HUES48 (cell line): ENCODE results near the gene GNG14.
"Not testable (repeated sequence)": the region's sequence is repeated elsewhere in the genome, so short reads cannot be mapped to it uniquely, and the experiment has no call there.

Experiments used
- H3K27ac ChIP-seq: one replicate; pipeline ENCODE4 v1.7.0; 2013; ENCODE audit warnings: low read depth, low read length, inconsistent platforms
- H3K27me3 ChIP-seq: 2 replicates; pipeline ENCODE4 v1.6.1; 2013; ENCODE audit warnings: mild to moderate bottlenecking, low read length; ENCODE audit not compliant: control insufficient read depth, insufficient read depth
- H3K36me3 ChIP-seq: 2 replicates; pipeline ENCODE4 v1.6.1; 2013; ENCODE audit warnings: low read length; ENCODE audit not compliant: control insufficient read depth, insufficient read depth
- H3K4me1 ChIP-seq: 2 replicates; pipeline ENCODE4 v1.6.1; 2013; ENCODE audit warnings: mild to moderate bottlenecking, low read length; ENCODE audit not compliant: control insufficient read depth, insufficient read depth
- H3K4me3 ChIP-seq: 2 replicates; pipeline ENCODE4 v1.5.1; 2013; ENCODE audit warnings: mild to moderate bottlenecking, low read depth, low read length
- H3K9ac ChIP-seq: 2 replicates; pipeline ENCODE4 v1.6.1; 2013; ENCODE audit warnings: mild to moderate bottlenecking, low read depth, low read length, moderate library complexity
- H3K9me3 ChIP-seq: 2 replicates; pipeline ENCODE4 v1.6.1; 2013; ENCODE audit warnings: low read length; ENCODE audit not compliant: control insufficient read depth, insufficient read depth

GNG14 gene

DNA sequence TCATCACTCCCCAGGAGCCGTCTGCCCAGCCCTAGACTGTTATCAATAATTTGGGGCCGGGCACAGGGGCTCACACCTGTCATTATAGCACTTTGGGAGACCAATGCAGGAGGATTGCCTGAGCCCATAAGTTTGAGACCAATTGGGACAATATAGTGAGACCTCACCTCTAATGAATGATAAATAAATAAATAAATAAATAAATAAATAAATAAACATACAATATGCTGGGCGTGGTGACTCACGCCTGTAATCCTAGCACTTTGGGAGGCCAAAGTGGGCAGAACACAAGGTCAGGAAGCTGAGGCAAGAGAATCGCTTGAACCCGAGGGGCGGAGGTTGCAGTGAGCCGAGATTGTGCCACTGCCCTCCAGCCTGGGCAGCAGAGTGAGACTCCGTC is 25.5 kb downstream of the GNG14 start:
- not testable (repeated sequence) for H3K9me3 ChIP-seq, H3K4me3 ChIP-seq, H3K4me1 ChIP-seq, H3K27me3 ChIP-seq, H3K9ac ChIP-seq, H3K27ac ChIP-seq
- H3K36me3 ChIP-seq: peaks cover 95% of the 10 kb centered on the region

GRCh38 chr19:12715102-12715501 is 27.3 kb downstream of the GNG14 start:
- no peaks in the 10 kb centered on the region for H3K27me3 ChIP-seq
- H3K27ac ChIP-seq: no peak overlapping the region
- peaks cover 92% of the 10 kb centered on the region for H3K36me3 ChIP-seq
- no peaks in the 10 kb centered on the region for H3K4me1 ChIP-seq
- no peak overlapping the region for H3K4me3 ChIP-seq
- no peak overlapping the region for H3K9ac ChIP-seq
- no peaks in the 10 kb centered on the region for H3K9me3 ChIP-seq

- H3K27me3 ChIP-seq: no peaks in the 10 kb centered on the region
- no peaks in the 10 kb centered on the region for H3K9me3 ChIP-seq
- no peak overlapping the region for H3K27ac ChIP-seq
- H3K36me3 ChIP-seq: peaks cover 84% of the 10 kb centered on the region
- H3K4me1 ChIP-seq: no peaks in the 10 kb centered on the region
- no peak overlapping the region for H3K4me3 ChIP-seq
- H3K9ac ChIP-seq: no peak overlapping the region
Observed at GRCh38 chr19:12715929-12716328, 28.1 kb downstream of the GNG14 start.

- Histone ChIP-seq H3K36me3 (peaks cover 43% of the 10 kb centered on the region), H3K9me3 (no peaks in the 10 kb centered on the region), H3K9ac (no peak overlapping the region), H3K27me3 (no peaks in the 10 kb centered on the region), H3K4me3 (peak overlapping the region; percentile 95), H3K27ac (no peak overlapping the region), H3K4me1 (no peaks in the 10 kb centered on the region)
Observed at GRCh38 chr19:12720296-12720695, 32.5 kb downstream of the GNG14 start.

DNA sequence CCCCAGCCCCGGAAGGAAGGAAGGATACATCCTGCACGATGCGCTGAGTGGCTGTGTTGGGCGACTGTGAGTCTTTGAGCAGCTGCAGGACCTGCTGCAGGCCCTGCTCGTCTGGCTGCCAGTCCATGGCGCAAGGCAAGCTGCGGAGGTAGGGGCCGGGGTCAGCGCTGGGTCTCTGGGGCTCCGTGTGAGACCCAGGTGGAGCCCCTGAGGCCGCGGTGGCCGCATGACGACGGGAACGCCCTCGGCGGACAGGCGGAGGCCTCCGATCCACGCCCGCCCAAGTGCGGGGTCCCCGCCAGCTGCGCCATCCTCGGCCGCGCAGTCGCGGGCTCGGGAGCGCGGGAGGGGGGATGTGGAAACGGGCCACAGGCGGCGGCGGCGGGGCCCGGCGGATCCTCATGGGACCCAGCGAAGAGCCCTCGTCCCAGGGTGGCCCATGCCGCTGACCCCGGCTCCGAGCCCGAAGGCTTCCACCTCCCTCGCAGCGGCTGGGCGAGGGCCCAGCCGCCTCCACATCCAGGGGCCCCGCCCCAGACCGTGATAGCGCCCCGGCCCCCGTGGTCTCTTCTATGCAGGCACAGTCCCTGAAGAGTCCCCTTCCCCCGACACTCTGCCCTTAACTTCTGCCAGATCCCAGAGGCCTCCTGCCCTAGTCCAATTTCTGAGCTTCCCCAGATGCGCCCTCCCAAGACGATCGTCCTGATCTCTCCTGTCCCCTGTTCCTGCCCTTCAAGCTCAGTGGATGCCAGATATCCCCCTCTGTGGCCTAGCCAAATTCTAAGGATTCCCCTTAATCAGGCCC is 33.3 kb downstream of the GNG14 start:
- Histone ChIP-seq H3K4me3 (peak overlapping the region; percentile 95), H3K36me3 (peaks cover 35% of the 10 kb centered on the region), H3K27ac (peak overlapping the region; percentile 97), H3K9ac (peak overlapping the region; percentile 39), H3K9me3 (no peaks in the 10 kb centered on the region), H3K4me1 (no peaks in the 10 kb centered on the region), H3K27me3 (no peaks in the 10 kb centered on the region)

DNA sequence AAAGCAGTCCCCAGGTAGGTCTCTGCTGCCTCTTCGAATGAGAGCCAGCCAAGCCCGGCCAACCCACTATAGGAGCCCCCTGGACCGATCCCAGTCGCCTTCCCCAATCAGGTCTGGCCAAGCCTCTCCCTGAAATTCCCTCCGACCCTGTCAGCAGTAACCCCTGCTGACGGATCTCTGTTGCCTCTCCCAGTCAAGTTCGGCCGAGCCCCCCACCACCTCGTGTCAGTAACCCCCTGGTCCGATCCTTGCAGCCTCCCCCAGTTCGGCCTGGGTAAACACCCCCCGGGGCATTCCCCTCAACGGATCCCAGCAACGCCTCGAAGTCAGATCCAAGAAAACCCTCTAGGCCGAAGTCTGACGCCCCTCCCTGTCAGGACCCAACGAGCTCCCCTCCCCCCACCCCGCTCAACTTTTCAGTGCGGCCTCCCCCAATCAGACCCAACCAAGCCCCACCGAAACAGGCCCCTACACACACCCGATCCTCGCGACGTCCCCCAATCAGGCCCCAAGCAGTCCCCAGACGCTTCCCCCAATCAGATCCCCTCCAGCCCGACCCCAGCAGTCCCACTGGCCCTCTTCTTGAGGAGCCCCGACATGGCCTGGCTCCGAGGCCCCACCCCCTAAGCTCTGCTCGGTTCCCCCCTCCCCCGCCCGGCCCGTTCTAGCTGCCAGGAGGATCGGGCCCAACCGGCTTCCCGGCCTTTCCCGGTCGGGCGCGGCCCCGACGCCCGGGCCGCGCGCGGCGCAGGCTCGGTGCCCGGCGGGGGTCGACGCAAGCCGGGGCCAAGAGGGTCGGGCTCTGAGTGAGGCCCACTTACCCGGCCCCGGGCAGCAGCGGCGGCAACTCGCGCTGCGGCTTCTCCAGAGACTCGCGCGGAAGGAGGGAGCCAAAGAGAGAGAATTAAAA is 34.1 kb downstream of the GNG14 start:
- Histone ChIP-seq H3K27ac (peak overlapping the region; percentile 97), H3K27me3 (no peaks in the 10 kb centered on the region), H3K36me3 (peaks cover 28% of the 10 kb centered on the region), H3K9ac (peak overlapping the region; percentile 69), H3K9me3 (no peaks in the 10 kb centered on the region), H3K4me3 (peak overlapping the region; percentile 95), H3K4me1 (peaks cover 2% of the 10 kb centered on the region; the same call in 1 of the 2 replicates)

DNA sequence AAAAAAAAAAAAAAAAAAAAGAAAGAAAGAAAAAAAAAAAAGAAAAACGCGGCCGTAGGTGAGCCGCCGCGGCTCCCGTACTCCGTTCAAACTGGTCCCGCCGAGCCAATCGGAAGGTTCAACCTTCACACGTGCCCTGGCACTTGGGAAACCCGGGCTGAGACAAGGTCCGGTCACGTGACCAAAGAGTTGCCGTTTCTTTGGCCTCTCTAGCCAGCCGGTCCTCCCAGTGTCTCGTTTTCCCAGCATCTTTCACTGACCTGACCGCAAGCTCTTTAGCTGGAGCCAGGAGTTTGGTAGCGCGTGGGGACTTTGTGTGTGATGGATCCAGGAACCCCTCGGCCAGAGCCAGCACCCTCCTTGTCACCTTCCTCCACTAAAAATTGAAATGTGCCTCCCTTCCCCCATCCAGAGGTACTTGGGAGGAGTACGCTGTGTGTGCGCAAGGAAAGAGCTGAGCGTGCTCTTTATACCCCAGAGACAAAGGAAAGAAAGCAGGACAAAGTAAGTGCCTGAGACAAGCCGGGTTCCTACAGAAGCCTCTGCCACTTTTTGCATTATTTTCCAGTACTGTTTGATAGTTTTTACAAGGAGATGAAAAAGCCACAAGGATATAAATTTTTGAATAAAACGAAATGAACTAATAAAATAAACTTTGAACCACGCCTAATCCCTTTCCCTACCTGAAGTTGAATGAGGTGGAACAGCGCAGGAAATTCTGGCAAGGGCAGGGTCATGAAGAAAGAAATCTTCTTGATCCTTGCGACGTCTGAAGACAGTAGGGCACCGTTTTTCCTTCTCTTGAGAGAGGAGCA is 35.0 kb downstream of the GNG14 start:
- Histone ChIP-seq H3K4me3 (peak overlapping the region; percentile 95), H3K27ac (peak overlapping the region; percentile 97), H3K9me3 (no peaks in the 10 kb centered on the region), H3K4me1 (peaks cover 4% of the 10 kb centered on the region; the same call in 1 of the 2 replicates), H3K36me3 (peaks cover 19% of the 10 kb centered on the region), H3K9ac (peak overlapping the region; percentile 69), H3K27me3 (no peaks in the 10 kb centered on the region)

DNA sequence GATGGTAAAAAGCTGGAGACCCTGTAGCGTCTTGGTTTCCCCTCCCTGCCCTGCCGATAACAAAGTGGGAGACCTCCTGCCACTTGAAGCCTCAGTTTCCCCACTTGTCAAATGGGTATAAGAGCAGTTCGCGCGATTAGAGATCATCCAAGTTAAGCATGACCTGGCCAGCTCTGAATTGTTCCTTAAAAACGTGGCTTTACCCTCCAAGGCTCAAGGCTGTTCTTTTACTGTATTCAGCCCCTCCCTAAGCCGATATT is 35.5 kb downstream of the GNG14 start:
- no peaks in the 10 kb centered on the region for H3K9me3 ChIP-seq
- H3K36me3 ChIP-seq: peaks cover 14% of the 10 kb centered on the region
- H3K27me3 ChIP-seq: no peaks in the 10 kb centered on the region
- peak overlapping the region; percentile 95 for H3K4me3 ChIP-seq
- peaks cover 4% of the 10 kb centered on the region; the same call in 1 of the 2 replicates for H3K4me1 ChIP-seq
- peak overlapping the region; percentile 69 for H3K9ac ChIP-seq
- peak overlapping the region; percentile 97 for H3K27ac ChIP-seq

- peak within 1 kb of the TSS; percentile 97 for H3K27ac ChIP-seq
- H3K9me3 ChIP-seq: no peaks in the 10 kb centered on the region
- peaks cover 11% of the 10 kb centered on the region for H3K36me3 ChIP-seq
- no peaks in the 10 kb centered on the region for H3K27me3 ChIP-seq
- peaks cover 4% of the 10 kb centered on the region; the same call in 1 of the 2 replicates for H3K4me1 ChIP-seq
- H3K9ac ChIP-seq: peak within 1 kb of the TSS; percentile 69
- H3K4me3 ChIP-seq: peak within 1 kb of the TSS; percentile 95
Observed at GRCh38 chr19:12723641-12724426, 36.0 kb downstream of the GNG14 start, which contains the start of gene TNPO2. Gene TNPO2, minus strand, starts transcription at chr19:12723932. Its CDS starts 2,955 bp downstream, at chr19:12720977.

DNA sequence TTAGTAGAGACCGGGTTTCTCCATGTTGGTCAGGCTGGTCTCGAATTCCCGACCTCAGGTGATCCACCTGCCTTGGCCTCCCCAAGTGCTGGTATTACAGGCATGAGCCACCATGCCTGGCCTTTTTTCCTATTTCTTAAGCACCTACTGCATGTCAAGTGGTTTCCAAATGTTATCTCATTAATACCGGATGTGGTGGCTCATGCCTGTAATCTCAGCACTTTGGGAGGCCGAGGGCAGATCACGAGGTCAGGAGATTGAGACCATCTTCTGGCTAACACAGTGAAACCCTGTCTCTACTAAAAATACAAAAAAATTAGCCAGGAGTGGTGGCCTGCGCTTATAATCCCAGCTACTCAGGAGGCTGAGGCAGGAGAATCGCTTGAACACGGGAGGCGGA is 37.8 kb downstream of the GNG14 start:
- H3K9ac ChIP-seq, H3K9me3 ChIP-seq, H3K4me1 ChIP-seq, H3K27me3 ChIP-seq, H3K4me3 ChIP-seq, H3K27ac ChIP-seq: not testable (repeated sequence)
- peaks cover 19% of the 10 kb centered on the region for H3K36me3 ChIP-seq
